Astrocyte of the cerebellum (primary cell): ENCODE measurements around the gene COX7A2.
A peak's percentile ranks its signal among the peaks of the same experiment; 100 is the strongest.

ENCODE experiments used
- DNase-seq: peaks from one replicate; pipeline ENCODE4 v3.0.0-alpha.2; 2011; ENCODE audit warnings: low read depth
- H3K4me3 ChIP-seq: 2 replicates; pipeline ENCODE4 v1.5.1; 2011; ENCODE audit warnings: mild to moderate bottlenecking, low read depth, low read length, moderate library complexity
- CTCF ChIP-seq: IDR thresholded peaks from 2 replicates; pipeline ENCODE4 v1.5.1; 2012; ENCODE audit warnings: low read length, low read depth, moderate library complexity, mild to moderate bottlenecking; ENCODE audit errors: missing control alignments
- in situ Hi-C: cut with HindIII; loops from 2 replicates; pipeline ENCODE4 v1.10.0; 2017; ENCODE audit warnings: low sequenced_read_pairs

COX7A2 gene

DNA sequence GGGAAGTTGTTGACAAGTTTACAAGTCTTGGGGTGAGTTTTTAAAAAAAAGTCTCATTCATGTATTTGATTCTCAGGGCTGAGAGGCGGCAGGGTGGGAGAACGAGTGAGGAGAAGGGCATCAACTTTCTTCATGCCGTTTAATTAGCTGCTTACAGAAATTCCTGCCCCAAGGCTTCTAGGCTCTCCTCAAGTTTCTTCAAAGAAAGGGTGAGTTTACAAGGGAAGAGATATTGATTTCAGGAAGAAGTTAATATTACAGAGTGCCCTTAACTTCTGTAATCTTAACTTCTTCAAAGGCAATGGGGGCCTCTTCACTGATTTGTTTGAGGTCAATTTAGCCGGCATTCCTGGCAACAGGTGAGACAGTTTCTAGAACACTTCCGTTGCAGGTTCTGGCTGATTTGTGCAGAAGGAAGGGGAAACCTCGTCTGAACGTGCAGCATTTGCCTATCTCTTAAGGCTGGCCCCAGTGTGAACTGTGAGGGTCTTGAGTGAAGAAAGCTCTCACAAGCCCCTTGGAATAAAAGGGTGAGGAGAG is 34.3 kb downstream of the COX7A2 start:
- TF ChIP-seq CTCF = no peak
- in situ Hi-C loops = loop anchor here (25.0 kb wide), 3 partner anchors 797 to 1247 kb away; no protein-coding TSS in a partner anchor
- H3K4me3 ChIP-seq = no peak overlapping the region
- DNase-seq = no peak

DNA sequence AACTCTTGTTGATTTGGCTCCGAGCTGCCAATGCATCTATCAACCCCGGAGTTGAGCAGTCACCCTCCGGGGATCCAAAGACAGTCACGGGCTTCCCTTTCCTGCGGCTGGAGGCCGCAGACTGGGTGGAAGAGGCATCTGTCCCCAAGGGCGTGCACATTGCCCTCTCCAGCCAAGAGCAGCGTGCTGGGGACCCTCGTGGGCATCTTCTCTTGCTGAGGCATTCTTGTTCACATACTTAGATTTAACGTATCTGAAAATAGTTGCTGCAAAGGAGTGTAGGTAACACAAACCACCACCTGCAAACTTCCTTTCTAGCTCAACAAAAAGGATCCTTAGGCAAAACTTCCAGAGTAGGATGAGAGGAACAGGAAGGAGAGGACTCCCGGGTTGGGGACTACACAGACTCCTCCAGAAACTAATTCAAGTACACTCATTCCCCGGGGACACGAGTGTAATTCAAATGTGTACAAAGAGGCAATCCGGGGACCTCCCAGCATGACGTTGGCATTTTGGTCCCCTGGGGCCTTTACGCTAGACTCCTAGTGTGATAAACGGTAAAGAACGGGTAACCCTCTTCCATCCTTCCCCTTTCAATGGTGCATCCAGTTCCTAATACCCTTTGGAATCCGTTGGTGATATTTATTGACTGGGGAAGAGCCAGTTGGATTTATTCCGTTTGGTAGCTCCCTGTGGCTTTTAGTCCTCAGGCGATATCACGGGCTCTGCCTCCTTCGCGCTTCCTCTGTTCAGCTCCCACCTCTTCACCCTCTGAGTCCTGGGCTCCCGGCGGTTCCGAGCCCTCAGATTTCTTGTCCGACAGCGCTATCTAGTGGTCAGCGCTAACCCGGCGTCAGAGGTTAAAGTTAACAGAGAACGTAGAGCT is 35.1 kb downstream of the COX7A2 start:
- in situ Hi-C loops = loop anchor here (25.0 kb wide), 3 partner anchors 796 to 1246 kb away; no protein-coding TSS in a partner anchor
- peak; percentile 87 for TF ChIP-seq CTCF
- peak; percentile 66 for DNase-seq
- peak overlapping the region; percentile 1 for H3K4me3 ChIP-seq

- no peak for DNase-seq
- in situ Hi-C loops = loop anchor here (25.0 kb wide), 3 partner anchors 794 to 1244 kb away; no protein-coding TSS in a partner anchor
- TF ChIP-seq CTCF = no peak
- peak overlapping the region; percentile 90 for H3K4me3 ChIP-seq
Observed at GRCh38 chr6:75206576-75207342, 36.8 kb downstream of the COX7A2 start.

DNA sequence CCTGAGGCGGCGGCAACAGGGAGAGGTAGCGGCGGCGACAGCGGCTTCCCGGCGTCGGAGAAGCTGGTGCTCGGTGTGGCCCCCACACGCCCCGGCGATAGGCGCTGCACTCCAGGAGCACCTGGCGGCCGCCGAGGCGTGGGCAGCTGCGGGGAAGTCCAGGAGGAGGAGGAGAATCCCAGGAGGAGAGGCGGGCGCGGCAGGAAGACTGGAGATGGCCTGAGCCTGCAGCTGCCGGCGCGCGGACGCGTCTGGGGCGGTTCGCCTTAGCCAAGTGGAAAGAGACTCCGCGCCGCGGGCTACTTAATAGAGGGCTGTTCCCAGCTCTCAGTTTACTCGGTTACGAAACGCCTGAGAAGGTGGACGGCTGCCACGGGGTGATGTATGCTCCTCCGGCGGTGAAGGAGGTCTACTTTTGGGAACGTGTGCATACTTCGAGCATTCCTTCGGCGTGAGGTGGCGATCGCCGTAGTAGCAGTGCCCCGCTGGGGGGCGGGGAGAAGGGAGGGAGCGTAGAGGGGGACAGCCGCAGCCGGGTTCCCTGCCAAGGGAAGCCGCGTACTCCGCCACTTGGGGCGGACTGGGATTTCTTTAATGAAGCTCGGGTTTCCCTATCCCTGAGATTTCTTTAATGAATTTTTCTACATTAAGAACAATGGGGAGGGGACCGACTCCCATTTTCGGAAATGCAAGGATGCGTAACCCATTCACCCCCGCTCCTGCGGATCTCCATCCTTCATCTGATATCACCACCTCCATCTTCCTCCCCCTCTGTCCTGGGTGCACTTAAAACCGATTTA is 37.6 kb downstream of the COX7A2 start, which contains the start of gene COL12A1:
Gene COL12A1, minus strand, starts transcription at position 278 of the 800 bp plus-strand sequence. CDS start 3,261 bp downstream, outside the sequence.
- TF ChIP-seq CTCF = peak; percentile 1
- in situ Hi-C loops = loop anchor here (25.0 kb wide), 3 partner anchors 794 to 1244 kb away; no protein-coding TSS in a partner anchor
- peak; percentile 99 for DNase-seq
- H3K4me3 ChIP-seq = peak within 1 kb of the TSS; percentile 90

- DNase-seq = no peak
- in situ Hi-C loops = loop anchor here (25.0 kb wide), 3 partner anchors 793 to 1243 kb away; no protein-coding TSS in a partner anchor
- peak overlapping the region; percentile 90 for H3K4me3 ChIP-seq
- no peak for TF ChIP-seq CTCF
Observed at GRCh38 chr6:75204959-75205775, 38.4 kb downstream of the COX7A2 start.
